Cardiac fibroblast (primary cell): ENCODE measurements around the gene C2orf15.

Source experiments
- DNase-seq, 2 donors: peaks; one replicate each; pipeline versions ENCODE4 v3.0.0 to v3.0.0-alpha.2; 2010; ENCODE audit warnings: low read depth in 2 of 2
- H3K4me3 ChIP-seq, 2 donors: replicated peaks in 1 of 2; 1 replicate in 1 of 2; 2 replicates in 1 of 2; pipeline ENCODE4 v1.5.1; 2011; ENCODE audit warnings: low read depth in 2 of 2, low read length in 2 of 2, mild to moderate bottlenecking in 2 of 2, moderate library complexity in 1 of 2
- TF ChIP-seq, protein P1 (sequence below): IDR thresholded peaks from one replicate; pipeline ENCODE4 v1.5.1; 2011; ENCODE audit warnings: low read depth, mild to moderate bottlenecking, low read length, inconsistent platforms

Gene C2orf15

GRCh38 chr2:99159594-99159993, 18.1 kb downstream of the C2orf15 start:
- TF ChIP-seq, protein P1, sequence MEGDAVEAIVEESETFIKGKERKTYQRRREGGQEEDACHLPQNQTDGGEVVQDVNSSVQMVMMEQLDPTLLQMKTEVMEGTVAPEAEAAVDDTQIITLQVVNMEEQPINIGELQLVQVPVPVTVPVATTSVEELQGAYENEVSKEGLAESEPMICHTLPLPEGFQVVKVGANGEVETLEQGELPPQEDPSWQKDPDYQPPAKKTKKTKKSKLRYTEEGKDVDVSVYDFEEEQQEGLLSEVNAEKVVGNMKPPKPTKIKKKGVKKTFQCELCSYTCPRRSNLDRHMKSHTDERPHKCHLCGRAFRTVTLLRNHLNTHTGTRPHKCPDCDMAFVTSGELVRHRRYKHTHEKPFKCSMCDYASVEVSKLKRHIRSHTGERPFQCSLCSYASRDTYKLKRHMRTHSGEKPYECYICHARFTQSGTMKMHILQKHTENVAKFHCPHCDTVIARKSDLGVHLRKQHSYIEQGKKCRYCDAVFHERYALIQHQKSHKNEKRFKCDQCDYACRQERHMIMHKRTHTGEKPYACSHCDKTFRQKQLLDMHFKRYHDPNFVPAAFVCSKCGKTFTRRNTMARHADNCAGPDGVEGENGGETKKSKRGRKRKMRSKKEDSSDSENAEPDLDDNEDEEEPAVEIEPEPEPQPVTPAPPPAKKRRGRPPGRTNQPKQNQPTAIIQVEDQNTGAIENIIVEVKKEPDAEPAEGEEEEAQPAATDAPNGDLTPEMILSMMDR = no peak
- DNase-seq = no peak

GRCh38 chr2:99166218-99166617, 24.7 kb downstream of the C2orf15 start:
- TF ChIP-seq, protein P1 = no peak
- DNase-seq = no peak
- no peak overlapping the region for H3K4me3 ChIP-seq

More at GRCh38 chr2:99159594-99159993, 18.1 kb downstream of the C2orf15 start:
- H3K4me3 ChIP-seq = no peak overlapping the region

DNA sequence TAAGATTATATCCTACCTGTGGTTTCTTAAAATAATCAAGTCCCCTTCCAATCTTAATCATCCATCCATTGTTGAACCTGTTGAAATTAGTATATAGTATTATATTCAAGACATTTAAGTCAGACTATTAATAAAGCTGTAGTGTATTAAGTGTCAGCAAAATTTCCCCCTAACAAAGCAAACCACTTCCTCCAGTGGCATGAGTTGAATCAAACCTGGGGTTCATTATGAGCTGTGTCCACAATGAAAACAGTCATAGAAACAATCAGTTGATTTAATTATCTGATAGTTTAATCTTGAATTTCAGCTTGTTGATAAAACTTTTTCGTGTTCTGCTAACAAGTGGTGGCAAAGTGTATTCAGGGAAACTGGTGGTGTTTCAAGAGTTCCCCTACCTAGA, 28.0 kb downstream of the C2orf15 start:
- no peak for DNase-seq
- TF ChIP-seq, protein P1 = no peak
- H3K4me3 ChIP-seq = no peak overlapping the region

DNA sequence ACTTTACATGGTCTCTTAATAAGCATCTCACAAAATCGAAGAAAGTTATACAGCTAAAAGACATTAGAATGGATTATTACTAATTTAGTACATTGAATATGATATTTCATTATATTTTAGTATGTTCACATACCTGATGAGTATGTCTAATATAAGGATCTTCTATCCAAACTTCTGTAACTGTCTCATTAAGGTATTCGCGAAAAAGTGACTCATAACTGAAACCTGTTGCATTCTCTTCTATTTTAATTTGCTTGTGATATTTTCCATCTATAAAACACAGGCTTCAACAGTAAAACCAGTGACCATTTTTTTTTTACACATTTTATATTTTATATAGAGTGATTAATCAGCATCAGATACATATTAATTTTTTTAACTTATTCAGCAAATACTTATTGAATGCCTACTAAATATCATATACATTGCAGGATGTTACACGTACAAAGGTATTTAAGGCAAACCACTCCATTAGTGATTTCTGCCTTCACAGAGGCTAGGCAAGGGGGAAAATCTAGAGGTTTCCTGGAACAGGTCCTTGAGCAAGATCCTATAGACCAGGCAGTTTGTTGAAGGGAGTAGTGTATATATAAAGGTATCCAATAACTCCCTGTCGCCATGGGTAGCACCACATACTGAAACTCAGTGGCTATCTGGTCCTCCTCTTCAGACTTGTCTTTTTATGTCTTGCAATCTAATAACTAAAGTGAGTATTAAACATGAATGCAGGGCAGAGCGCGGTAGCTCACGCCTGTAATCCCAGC, 30.1 kb downstream of the C2orf15 start:
- TF ChIP-seq, protein P1 = no peak
- H3K4me3 ChIP-seq = no peak overlapping the region
- no peak for DNase-seq

DNA sequence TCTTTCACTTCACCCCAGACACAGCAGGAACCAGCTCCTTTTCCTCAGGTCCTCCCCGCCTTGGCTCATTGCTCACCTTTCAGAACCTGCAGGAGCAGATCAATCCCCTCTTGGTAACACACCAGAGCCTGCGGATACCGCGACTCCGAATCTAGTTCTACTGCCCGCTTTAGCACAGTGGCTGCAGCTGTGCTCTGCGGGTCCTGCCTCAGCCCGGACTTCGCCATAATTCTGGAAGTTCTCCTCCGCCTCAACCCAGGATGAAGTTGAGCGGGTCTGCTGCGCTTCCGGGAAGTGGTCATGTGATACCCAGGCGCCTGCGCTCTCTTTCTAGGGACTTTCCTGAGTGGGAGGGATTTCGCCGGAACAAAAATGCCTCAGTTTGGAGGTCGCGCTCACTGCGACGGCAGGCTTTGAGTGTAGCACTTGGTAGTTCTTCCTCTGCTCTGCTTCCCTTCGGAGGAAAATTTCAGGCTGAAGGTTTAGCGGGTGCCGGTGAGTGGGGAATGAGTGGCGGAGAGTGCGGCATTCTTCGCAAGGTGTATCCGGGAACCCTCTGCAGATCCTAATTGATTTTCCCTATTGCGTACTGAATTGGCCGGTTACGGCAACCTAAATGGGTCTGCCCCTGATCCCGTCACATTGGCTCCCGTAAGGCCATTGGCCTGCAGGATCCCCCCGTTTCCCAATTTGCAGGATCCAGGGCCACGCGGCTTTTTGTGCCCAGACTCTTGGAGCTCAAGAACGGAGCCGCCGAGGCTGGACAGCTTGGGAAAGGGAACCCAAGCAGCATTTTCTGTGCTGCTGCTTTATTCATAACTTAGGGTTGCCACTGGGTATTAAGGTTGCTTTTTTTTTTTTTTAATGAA, 39.5 kb downstream of the C2orf15 start, which contains the start of the genes MITD1 and MRPL30:
Gene MITD1, minus strand, starts transcription at position 304 of the 869 bp plus-strand sequence. Its CDS starts 77 bp downstream, at position 227.
Gene MRPL30, plus strand, starts transcription at position 430 of the 869 bp plus-strand sequence. CDS start 5,020 bp downstream, outside the sequence.
- DNase-seq = peak; percentile 97 to 98
- TF ChIP-seq, protein P1 = no peak
- H3K4me3 ChIP-seq = peak within 1 kb of the TSS; percentile 90 to 99

DNA sequence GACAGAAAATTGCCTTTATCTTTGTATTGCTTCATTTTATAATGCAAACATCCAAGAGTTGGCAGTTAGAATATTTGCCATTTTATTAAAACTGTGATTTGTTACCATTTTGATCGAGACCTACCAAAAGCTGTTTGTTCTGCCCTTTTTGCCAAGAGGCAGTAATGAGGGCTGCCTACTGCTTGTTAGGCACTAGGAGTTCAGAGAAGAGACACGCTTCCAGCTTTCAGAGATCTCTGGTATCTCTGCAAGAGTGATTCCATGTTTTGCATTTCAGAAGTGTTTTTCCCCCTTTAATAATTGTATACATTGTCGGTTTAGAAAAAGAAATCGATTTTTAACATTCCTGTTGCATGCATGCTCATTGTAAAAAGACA, 40.1 kb downstream of the C2orf15 start:
- TF ChIP-seq, protein P1 = no peak
- peak; percentile 7 to 18 for DNase-seq
- H3K4me3 ChIP-seq = peak overlapping the region; percentile 90 to 99
